Measurements from ENCODE around the gene DOK3. TPM values are rescaled to one million over a fixed set of nuclear protein-coding genes. Genes with fewer than 3 reads are reported as not detected.
"Not testable (repeated sequence)": the region's sequence is repeated elsewhere in the genome, so short reads cannot be mapped to it uniquely, and the experiment has no call there.

Gene DOK3
- polyA plus RNA-seq, 4 donors, result 3.9 to 7.1 (median 4.3) TPM

DNA sequence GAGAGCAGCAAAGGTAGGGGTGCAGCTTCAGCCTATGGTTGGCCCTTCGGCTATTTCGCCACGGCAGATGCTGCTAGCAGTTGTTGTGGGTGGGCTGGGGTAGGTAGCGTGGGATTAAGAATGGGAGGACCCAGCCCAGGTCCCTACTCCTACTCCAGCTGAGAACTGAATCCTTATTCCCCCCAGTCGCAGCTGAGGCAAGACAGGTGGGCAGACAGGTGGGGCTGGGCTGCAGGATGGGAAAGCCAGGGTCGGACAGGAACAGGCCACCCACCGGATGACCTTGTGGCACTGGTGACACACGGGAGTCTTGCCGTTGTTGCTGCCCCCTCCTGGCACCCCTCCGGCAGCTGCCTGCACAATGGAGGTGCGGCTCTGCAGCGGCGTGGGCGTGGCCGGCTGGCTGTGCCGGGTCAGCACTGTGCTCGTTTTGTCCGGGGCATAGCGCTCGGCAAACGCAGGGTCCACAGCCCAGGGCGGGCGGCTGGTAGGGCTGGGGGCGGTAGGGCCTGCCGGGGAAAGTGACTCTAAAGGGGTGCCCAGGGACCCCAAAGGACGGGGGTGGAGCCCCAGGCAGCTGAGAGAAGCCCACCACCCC is 20.4 kb downstream of the DOK3 start:
- DNase-seq (ENCODE audit: low read depth in 4 of 4, low spot score in 3 of 4), result no peak

- DNase-seq (ENCODE audit: low read depth in 4 of 4, low spot score in 3 of 4), result no peak
Observed at GRCh38 chr5:177487975-177488374, 21.7 kb downstream of the DOK3 start.

GRCh38 chr5:177487144-177487543 is 22.5 kb downstream of the DOK3 start:
- no peak for DNase-seq (ENCODE audit: low read depth in 4 of 4, low spot score in 3 of 4)

DNA sequence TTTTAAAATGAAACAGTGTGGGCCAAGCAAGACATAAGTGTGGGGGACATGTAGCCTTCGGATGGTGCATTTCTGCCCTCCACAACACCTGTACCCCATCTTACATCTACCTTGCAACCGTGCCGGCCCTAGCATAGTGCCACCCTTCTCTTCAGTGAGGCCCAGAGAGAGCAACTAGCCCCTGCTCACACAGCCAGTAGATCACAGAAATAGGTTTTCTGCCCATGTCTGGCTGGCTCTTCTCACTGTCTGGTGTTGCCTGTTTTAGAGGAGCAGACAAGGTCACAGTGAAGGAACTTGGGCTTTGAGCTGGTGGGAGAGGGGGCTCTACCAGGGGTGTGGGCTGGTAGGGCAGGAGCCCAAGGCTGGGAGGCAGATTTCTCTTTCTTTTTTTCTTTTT is 23.4 kb downstream of the DOK3 start:
- DNase-seq (ENCODE audit: low read depth in 4 of 4, low spot score in 3 of 4), result no peak

- not testable (repeated sequence) for DNase-seq (ENCODE audit: low read depth in 4 of 4, low spot score in 3 of 4)
Observed at GRCh38 chr5:177485753-177486152, 23.9 kb downstream of the DOK3 start.

- no peak for DNase-seq (ENCODE audit: low read depth in 4 of 4, low spot score in 3 of 4)
Observed at GRCh38 chr5:177484902-177485549, 24.6 kb downstream of the DOK3 start.

DNA sequence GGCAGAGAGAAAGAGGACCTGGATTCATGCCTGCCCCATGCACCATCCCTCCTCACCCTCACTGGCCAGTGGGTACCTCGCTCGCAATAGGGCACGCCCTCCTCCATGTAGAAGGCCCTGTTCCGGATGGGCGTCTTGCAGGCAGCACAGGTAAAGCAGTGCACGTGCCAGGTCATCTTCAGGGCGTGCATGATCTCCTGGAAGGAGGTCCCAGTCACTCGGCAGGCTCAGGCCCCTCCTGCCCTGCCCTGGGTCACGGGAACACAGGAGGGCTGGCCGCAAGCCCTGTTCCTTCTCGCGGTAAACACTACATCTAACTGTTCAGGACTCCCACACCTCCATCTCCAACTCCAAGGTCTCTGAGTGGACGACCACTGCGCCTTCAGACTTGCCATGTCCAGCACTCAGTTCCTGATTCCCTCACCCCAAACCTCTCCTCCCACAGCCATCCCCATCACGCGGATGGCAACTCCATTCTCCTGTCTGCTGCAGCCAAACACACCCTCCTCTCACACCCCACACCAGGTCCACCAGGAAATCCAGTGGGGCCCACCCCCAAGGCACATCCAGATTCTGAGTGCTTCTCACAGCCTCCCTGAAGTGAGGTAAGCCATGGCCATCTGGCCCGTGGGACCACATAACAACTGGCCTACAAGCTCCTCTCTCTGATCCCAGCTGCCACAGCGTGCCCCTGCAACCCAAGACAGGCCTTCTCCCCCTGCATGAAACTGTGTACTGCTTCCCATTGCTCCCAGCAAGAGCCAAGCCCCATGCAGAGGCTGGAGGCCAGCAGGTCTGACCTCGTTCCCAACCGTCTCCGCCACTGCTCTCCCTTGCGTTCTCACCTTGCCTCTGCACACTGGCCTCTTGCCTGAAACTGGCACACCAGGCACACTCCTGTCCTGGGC is 25.4 kb downstream of the DOK3 start:
- no peak for DNase-seq (ENCODE audit: low read depth in 4 of 4, low spot score in 3 of 4)

GRCh38 chr5:177483042-177483441 is 26.6 kb downstream of the DOK3 start:
- DNase-seq (ENCODE audit: low read depth in 4 of 4, low spot score in 3 of 4), result no peak

- no peak for DNase-seq (ENCODE audit: low read depth in 4 of 4, low spot score in 3 of 4)
Observed at GRCh38 chr5:177482359-177482795, 27.2 kb downstream of the DOK3 start.

DNA sequence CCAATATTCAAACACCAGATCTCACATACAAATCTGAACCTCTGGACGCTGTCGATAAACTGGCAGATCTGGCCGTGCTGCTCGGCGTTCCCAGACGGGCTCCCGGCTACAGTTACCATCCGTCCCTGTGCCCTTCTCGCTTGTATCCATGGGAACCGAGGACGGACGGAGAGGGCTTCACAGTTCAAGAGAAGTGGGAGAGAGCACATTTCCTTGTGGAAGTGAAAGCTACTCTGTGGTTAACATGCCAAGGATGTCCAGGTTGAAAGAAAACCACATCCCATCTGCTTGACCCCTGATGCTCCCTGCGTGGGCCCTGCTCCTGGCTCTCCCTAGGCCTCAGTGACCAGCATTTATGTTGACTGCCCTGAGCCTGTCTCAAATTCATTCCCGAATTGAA is 29.9 kb downstream of the DOK3 start:
- DNase-seq (ENCODE audit: low read depth in 4 of 4, low spot score in 3 of 4), result no peak

DNA sequence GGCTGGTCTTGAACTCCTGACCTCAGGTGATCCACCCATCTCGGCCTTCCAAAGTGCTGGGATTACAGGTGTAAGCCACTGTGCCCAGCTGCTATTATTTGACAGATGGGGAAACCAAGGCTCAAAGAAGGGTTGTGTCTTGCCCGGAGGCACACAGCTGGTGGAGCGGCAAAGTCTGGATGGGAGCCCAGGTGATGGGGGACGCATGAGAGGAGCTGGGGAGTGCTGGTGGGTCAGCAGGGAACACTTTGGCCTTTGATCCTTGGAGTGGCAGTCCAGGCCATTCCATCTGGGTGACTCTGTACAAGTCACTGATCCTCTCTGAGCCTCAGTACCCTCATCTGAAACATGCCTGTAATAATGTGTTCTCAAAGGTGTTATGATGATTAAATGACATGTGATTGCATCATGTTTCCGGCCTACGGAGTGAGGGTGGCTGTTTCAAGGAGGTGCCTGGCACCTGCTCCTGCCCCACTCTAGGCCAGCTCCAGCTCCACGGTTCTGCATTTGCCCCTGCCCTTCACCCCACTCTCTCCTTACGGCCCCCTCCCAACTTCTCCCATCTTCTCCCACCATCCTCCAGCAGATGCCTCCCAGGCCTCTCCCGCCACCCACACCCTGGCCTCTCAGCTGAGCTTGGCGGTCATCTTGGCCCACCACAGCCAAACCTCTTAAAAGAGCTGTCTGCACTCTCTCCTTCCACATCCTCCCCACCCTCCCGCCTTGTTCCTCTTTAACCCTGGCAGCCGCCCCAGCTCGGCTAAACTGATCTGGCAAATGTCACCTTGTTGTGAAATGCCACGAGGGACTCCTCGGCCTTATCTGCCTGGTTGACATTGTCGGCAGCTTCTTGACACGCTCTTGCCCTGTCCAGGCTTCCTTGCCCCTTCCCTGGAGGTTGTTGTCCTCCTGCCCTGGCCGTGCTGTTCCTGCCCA is 30.6 kb downstream of the DOK3 start:
- DNase-seq (ENCODE audit: low read depth in 4 of 4, low spot score in 3 of 4), result no peak

GRCh38 chr5:177477701-177478477 is 31.7 kb downstream of the DOK3 start:
- no peak for DNase-seq (ENCODE audit: low read depth in 4 of 4, low spot score in 3 of 4)

DNA sequence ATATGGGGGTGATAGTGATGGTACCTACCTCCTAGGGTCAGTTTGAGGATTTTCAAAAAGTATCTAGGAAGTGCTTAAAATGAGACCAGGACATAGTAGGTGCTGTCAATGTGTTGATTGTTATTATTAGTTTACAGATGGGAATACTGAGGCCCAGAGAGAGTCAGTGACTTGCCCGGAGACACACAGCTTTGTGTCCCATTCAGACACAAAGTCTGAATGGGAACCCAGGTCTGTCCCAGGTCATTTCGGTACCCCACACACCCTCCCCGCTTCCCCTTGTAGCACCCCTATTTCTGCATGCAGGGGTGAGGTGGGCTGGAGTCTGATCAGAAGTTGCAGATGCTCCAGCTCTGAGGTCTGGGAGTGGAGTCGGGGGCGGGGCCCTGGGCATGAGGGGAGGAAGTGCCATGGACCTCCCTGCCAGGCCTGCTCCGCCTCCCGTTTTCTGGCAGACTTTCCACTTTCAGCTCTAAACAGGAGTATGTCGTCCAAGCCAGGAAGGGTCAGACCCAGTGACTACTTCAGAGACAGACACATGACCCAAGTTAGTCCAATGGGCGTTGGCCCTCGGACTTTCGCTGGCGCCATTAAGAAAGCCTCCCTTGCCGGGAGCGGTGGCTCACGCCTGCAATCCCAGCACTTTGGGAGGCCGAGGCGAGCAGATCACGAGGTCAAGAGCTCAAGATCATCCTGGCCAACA is 32.9 kb downstream of the DOK3 start:
- no peak for DNase-seq (ENCODE audit: low read depth in 4 of 4, low spot score in 3 of 4)

- no peak for DNase-seq (ENCODE audit: low read depth in 4 of 4, low spot score in 3 of 4)
Observed at GRCh38 chr5:177475563-177476427, 33.8 kb downstream of the DOK3 start.

- DNase-seq (ENCODE audit: low read depth in 4 of 4, low spot score in 3 of 4), result no peak
Observed at GRCh38 chr5:177474846-177475562, 34.6 kb downstream of the DOK3 start.

- no peak for DNase-seq (ENCODE audit: low read depth in 4 of 4, low spot score in 3 of 4)
Observed at GRCh38 chr5:177474002-177474476, 35.6 kb downstream of the DOK3 start.

DNA sequence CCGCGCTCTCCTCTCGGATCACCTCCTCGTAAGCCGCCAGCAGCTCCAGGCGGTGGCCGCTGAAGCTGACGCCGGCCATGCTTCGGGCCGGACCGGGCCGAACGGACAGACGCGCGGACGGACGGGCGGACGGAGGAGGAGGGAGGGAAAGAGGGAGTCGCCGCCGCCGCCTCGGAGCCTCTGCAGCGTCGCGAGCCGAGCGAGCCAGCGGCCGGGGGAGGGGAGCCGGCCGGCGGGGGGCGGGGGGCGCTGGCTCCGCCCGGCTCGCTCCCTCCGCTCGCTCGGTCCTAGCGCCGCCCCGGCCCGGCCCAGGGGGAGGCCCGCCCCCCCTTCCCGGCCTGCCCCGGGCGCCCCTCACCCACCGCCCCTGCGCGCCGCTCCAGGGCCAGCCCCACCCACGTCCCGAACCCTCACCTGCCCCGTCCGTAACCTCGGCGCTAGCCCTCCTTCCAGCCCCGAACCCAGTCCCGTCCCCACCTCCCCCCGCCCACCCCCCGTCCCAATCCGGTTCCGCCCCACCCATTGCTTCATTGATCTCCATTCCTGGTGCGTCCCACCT is 36.1 kb downstream of the DOK3 start, which contains the start of gene DBN1:
TSS of gene DBN1 (minus strand) at position 192 of the 559 bp plus-strand sequence. CDS start at position 79, 113 bp downstream.
- no peak for DNase-seq (ENCODE audit: low read depth in 4 of 4, low spot score in 3 of 4)

Data from left renal pelvis (tissue), 4 donors.